ENCODE measurements around the gene MINDY4B. TPM values are rescaled to one million over a fixed set of nuclear protein-coding genes. Genes with fewer than 3 reads are reported as not detected.

MINDY4B gene
- total RNA-seq, 1 experiment from 2014 or later = not detected

DNA sequence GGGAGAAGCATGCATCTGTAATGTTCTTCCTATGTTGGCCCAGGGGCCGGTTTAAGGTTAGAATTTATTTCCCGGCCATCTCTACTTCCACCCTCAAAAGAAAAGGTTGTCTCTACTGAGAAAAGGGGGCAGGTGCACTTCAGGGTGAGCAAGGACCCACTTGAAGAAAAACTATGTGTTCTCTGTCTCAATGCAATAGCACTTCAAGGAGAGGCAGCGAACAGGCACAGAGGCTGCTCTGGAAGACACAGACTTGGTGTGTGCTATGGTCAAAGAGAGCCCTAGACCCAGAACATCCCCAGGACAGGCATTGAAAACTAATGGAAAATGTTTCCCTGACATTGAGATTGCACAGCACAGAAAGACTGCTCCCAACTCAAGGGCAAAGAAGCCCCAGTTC, 7.6 kb downstream of the MINDY4B start:
- BruUV-seq (replicated peaks) = no TSS peak
- Mint-ChIP-seq H3K27ac (ENCODE audit: low read depth, unreplicated experiment) (no peak overlapping the region), H3K4me1 (ENCODE audit: insufficient read depth, unreplicated experiment) (no peaks in the 10 kb centered on the region), H3K4me3 (ENCODE audit: unreplicated experiment) (no peak overlapping the region), H3K9me3 (ENCODE audit: unreplicated experiment) (no peaks in the 10 kb centered on the region), H3K27me3 (ENCODE audit: insufficient read depth, unreplicated experiment) (peaks cover 32% of the 10 kb centered on the region), H3K36me3 (ENCODE audit: insufficient read depth, unreplicated experiment) (no peaks in the 10 kb centered on the region)
- POLR2A ChIA-PET = no interaction called here
- TF ChIP-seq, protein P1, sequence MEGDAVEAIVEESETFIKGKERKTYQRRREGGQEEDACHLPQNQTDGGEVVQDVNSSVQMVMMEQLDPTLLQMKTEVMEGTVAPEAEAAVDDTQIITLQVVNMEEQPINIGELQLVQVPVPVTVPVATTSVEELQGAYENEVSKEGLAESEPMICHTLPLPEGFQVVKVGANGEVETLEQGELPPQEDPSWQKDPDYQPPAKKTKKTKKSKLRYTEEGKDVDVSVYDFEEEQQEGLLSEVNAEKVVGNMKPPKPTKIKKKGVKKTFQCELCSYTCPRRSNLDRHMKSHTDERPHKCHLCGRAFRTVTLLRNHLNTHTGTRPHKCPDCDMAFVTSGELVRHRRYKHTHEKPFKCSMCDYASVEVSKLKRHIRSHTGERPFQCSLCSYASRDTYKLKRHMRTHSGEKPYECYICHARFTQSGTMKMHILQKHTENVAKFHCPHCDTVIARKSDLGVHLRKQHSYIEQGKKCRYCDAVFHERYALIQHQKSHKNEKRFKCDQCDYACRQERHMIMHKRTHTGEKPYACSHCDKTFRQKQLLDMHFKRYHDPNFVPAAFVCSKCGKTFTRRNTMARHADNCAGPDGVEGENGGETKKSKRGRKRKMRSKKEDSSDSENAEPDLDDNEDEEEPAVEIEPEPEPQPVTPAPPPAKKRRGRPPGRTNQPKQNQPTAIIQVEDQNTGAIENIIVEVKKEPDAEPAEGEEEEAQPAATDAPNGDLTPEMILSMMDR (IDR thresholded peaks at IDR 0.05; ENCODE audit: unreplicated experiment) = no peak
- CTCF ChIA-PET = no interaction called here
- intact Hi-C loops (cut with micrococcal nuclease) = no loop called here
- DNase-seq (ENCODE audit: unreplicated experiment) = no peak

GRCh38 chr3:150890831-150891230, 14.4 kb downstream of the MINDY4B start:
- H3K27me3 Mint-ChIP-seq (ENCODE audit: insufficient read depth, unreplicated experiment) = peaks cover 4% of the 10 kb centered on the region
- H3K4me3 Mint-ChIP-seq (ENCODE audit: unreplicated experiment) = no peak overlapping the region
- POLR2A ChIA-PET = interaction anchor here (1.4 kb wide), 1 partner anchor 10 kb away, joined by 4 read pairs; no protein-coding TSS in a partner anchor
- intact Hi-C loops (cut with micrococcal nuclease) = no loop called here
- no TSS peak for BruUV-seq (replicated peaks)
- peaks cover 8% of the 10 kb centered on the region for H3K9me3 Mint-ChIP-seq (ENCODE audit: unreplicated experiment)
- DNase-seq (ENCODE audit: unreplicated experiment) = no peak
- H3K36me3 Mint-ChIP-seq (ENCODE audit: insufficient read depth, unreplicated experiment) = no peaks in the 10 kb centered on the region
- CTCF ChIA-PET = no interaction called here
- H3K27ac Mint-ChIP-seq (ENCODE audit: low read depth, unreplicated experiment) = no peak overlapping the region
- TF ChIP-seq, protein P1 (IDR thresholded peaks at IDR 0.05; ENCODE audit: unreplicated experiment) = no peak
- peaks cover 6% of the 10 kb centered on the region for H3K4me1 Mint-ChIP-seq (ENCODE audit: insufficient read depth, unreplicated experiment)

- Mint-ChIP-seq H3K27ac (ENCODE audit: low read depth, unreplicated experiment) (no peak overlapping the region), H3K4me3 (ENCODE audit: unreplicated experiment) (no peak overlapping the region), H3K36me3 (ENCODE audit: insufficient read depth, unreplicated experiment) (no peaks in the 10 kb centered on the region), H3K4me1 (ENCODE audit: insufficient read depth, unreplicated experiment) (peaks cover 6% of the 10 kb centered on the region), H3K9me3 (ENCODE audit: unreplicated experiment) (peaks cover 8% of the 10 kb centered on the region), H3K27me3 (ENCODE audit: insufficient read depth, unreplicated experiment) (peaks cover 10% of the 10 kb centered on the region)
- no TSS peak for BruUV-seq (replicated peaks)
- POLR2A ChIA-PET = interaction anchor here (1.4 kb wide), 1 partner anchor 9 kb away, joined by 4 read pairs; no protein-coding TSS in a partner anchor
- intact Hi-C loops (cut with micrococcal nuclease) = no loop called here
- DNase-seq (ENCODE audit: unreplicated experiment) = peak; percentile 4
- CTCF ChIA-PET = no interaction called here
- TF ChIP-seq, protein P1 (IDR thresholded peaks at IDR 0.05; ENCODE audit: unreplicated experiment) = no peak
Observed at GRCh38 chr3:150890295-150890694, 14.9 kb downstream of the MINDY4B start.

- no TSS peak for BruUV-seq (replicated peaks)
Observed at GRCh38 chr3:150889106-150889505, 16.1 kb downstream of the MINDY4B start.

More at GRCh38 chr3:150889106-150889505, 16.1 kb downstream of the MINDY4B start:
- intact Hi-C loops (cut with micrococcal nuclease) = no loop called here
- POLR2A ChIA-PET = interaction anchor here (0.6 to 1.0 kb wide), 3 partner anchors 10 to 1110 kb away, joined by 3 to 4 read pairs (median 3); no protein-coding TSS in a partner anchor
- TF ChIP-seq, protein P1 (IDR thresholded peaks at IDR 0.05; ENCODE audit: unreplicated experiment) = no peak
- H3K27ac Mint-ChIP-seq (ENCODE audit: low read depth, unreplicated experiment) = no peak overlapping the region
- peaks cover 6% of the 10 kb centered on the region for H3K4me1 Mint-ChIP-seq (ENCODE audit: insufficient read depth, unreplicated experiment)
- H3K9me3 Mint-ChIP-seq (ENCODE audit: unreplicated experiment) = peaks cover 8% of the 10 kb centered on the region
- no peaks in the 10 kb centered on the region for H3K36me3 Mint-ChIP-seq (ENCODE audit: insufficient read depth, unreplicated experiment)
- no peak for DNase-seq (ENCODE audit: unreplicated experiment)
- no peak overlapping the region for H3K4me3 Mint-ChIP-seq (ENCODE audit: unreplicated experiment)
- H3K27me3 Mint-ChIP-seq (ENCODE audit: insufficient read depth, unreplicated experiment) = peaks cover 22% of the 10 kb centered on the region
- CTCF ChIA-PET = interaction anchor here (0.6 kb wide), 1 partner anchor 335 kb away, joined by 3 read pairs; no protein-coding TSS in a partner anchor
